ENCODE results near the gene MAPK4. TPM values are rescaled to one million over a fixed set of nuclear protein-coding genes. Genes with fewer than 3 reads are reported as not detected.

The MAPK4 gene
- total RNA-seq, 1 donor = not detected

GRCh38 chr18:50726960-50727589 lies 167.2 kb downstream of the MAPK4 start:
- no peak for TF ChIP-seq CTCF (IDR thresholded peaks at IDR 0.05; ENCODE audit: extremely low read depth, low read depth, low read length)

DNA sequence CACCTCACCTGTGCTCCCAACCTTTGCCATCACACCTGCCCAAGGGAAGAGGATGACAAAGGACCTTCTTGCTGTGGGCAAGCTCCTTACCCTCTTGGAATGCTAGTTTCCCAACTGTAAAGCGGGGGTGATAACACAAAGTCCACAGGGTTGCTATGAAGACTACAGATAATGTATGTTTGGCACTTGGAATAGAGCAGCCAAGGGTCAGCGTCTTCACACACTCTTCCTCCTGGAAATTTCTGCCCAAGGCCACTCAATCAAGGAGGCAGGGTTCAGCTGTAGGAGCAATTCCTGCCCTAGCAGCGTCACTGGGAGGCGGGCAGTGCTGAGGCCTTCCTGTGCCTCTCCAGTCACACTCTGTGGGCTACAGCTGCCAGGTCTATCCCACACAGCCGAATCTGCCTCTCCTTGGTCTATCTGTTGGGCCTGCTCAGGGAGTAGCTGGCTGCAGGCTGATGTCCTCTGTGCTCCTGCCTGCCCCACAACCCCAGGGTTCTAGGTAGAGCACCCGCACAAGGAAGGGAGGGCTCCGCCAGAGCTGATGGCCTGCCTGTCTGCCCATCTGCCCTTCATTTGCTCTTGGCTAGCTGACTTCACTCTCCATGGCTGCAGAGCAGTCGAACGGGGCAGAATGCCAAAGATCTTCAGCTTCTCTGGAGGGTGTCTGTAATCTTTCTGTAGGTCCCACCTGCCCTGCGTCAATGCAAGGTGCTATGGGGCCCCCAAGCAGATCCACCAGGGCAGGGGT lies 168.0 kb downstream of the MAPK4 start:
- Histone ChIP-seq H3K36me3 (ENCODE audit: insufficient read depth, low read length) (no peaks in the 10 kb centered on the region), H4K20me1 (ENCODE audit: insufficient read depth, low read length) (no peaks in the 10 kb centered on the region), H3K27me3 (ENCODE audit: insufficient read depth, low read length) (no peaks in the 10 kb centered on the region), H2AFZ (ENCODE audit: low read length) (no peak overlapping the region), H3K9me3 (ENCODE audit: low read depth, low read length) (no peaks in the 10 kb centered on the region), H3K4me2 (ENCODE audit: insufficient read depth, low read length) (no peak overlapping the region), H3K79me2 (ENCODE audit: insufficient read depth, low read length) (no peaks in the 10 kb centered on the region), H3K4me1 (ENCODE audit: insufficient read depth, low read length) (no peaks in the 10 kb centered on the region), H3K27ac (ENCODE audit: low read depth, low read length) (no peak overlapping the region), H3K4me3 (ENCODE audit: insufficient read depth, low read length) (no peak overlapping the region)
- no peak for TF ChIP-seq CTCF (IDR thresholded peaks at IDR 0.05; ENCODE audit: extremely low read depth, low read depth, low read length)
- no peak for DNase-seq (ENCODE audit: insufficient read length, low spot score, missing footprints)

More at GRCh38 chr18:50726960-50727589, 167.2 kb downstream of the MAPK4 start:
- DNase-seq (ENCODE audit: insufficient read length, low spot score, missing footprints) = no peak
- Histone ChIP-seq H3K27ac (ENCODE audit: low read depth, low read length) (no peak overlapping the region), H4K20me1 (ENCODE audit: insufficient read depth, low read length) (no peaks in the 10 kb centered on the region), H3K4me2 (ENCODE audit: insufficient read depth, low read length) (no peak overlapping the region), H3K9me3 (ENCODE audit: low read depth, low read length) (no peaks in the 10 kb centered on the region), H3K27me3 (ENCODE audit: insufficient read depth, low read length) (no peaks in the 10 kb centered on the region), H2AFZ (ENCODE audit: low read length) (no peak overlapping the region), H3K79me2 (ENCODE audit: insufficient read depth, low read length) (no peaks in the 10 kb centered on the region), H3K36me3 (ENCODE audit: insufficient read depth, low read length) (no peaks in the 10 kb centered on the region), H3K4me1 (ENCODE audit: insufficient read depth, low read length) (no peaks in the 10 kb centered on the region), H3K4me3 (ENCODE audit: insufficient read depth, low read length) (no peak overlapping the region)

GRCh38 chr18:50729376-50729775 lies 169.5 kb downstream of the MAPK4 start:
- TF ChIP-seq CTCF (IDR thresholded peaks at IDR 0.05; ENCODE audit: extremely low read depth, low read depth, low read length) = no peak
- Histone ChIP-seq H4K20me1 (ENCODE audit: insufficient read depth, low read length) (no peaks in the 10 kb centered on the region), H3K36me3 (ENCODE audit: insufficient read depth, low read length) (no peaks in the 10 kb centered on the region), H3K9me3 (ENCODE audit: low read depth, low read length) (no peaks in the 10 kb centered on the region), H2AFZ (ENCODE audit: low read length) (no peak overlapping the region), H3K79me2 (ENCODE audit: insufficient read depth, low read length) (no peaks in the 10 kb centered on the region), H3K4me1 (ENCODE audit: insufficient read depth, low read length) (no peaks in the 10 kb centered on the region), H3K27ac (ENCODE audit: low read depth, low read length) (no peak overlapping the region), H3K4me3 (ENCODE audit: insufficient read depth, low read length) (no peak overlapping the region), H3K4me2 (ENCODE audit: insufficient read depth, low read length) (no peak overlapping the region), H3K27me3 (ENCODE audit: insufficient read depth, low read length) (no peaks in the 10 kb centered on the region)
- no peak for DNase-seq (ENCODE audit: insufficient read length, low spot score, missing footprints)

DNA sequence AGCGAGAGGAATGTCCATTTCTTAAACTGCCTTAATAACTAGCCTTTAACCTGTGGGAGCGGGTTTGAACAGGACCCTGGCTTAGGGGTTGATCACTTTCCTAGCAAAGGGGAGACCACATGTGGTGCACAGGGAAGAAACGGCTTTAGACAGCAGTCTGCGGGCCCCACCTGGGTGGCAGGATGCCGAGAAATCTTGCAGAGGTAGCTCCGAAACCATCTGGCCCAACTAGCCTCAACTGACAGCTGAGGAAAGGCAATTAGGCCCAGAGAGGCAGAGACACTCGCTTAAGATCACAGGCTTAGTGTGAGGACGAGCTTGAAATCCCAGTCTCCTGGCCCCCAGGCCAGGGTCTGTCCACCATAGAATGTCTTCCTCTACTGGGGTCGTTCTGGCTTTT lies 170.1 kb downstream of the MAPK4 start:
- H3K9me3 ChIP-seq (ENCODE audit: low read depth, low read length) = no peaks in the 10 kb centered on the region
- no peaks in the 10 kb centered on the region for H4K20me1 ChIP-seq (ENCODE audit: insufficient read depth, low read length)
- no peaks in the 10 kb centered on the region for H3K36me3 ChIP-seq (ENCODE audit: insufficient read depth, low read length)
- H3K27ac ChIP-seq (ENCODE audit: low read depth, low read length) = no peak overlapping the region
- H3K4me1 ChIP-seq (ENCODE audit: insufficient read depth, low read length) = no peaks in the 10 kb centered on the region
- H3K4me2 ChIP-seq (ENCODE audit: insufficient read depth, low read length) = no peak overlapping the region
- TF ChIP-seq CTCF (IDR thresholded peaks at IDR 0.05; ENCODE audit: extremely low read depth, low read depth, low read length) = no peak
- DNase-seq (ENCODE audit: insufficient read length, low spot score, missing footprints) = no peak
- no peak overlapping the region for H3K4me3 ChIP-seq (ENCODE audit: insufficient read depth, low read length)
- no peak overlapping the region for H2AFZ ChIP-seq (ENCODE audit: low read length)
- H3K79me2 ChIP-seq (ENCODE audit: insufficient read depth, low read length) = no peaks in the 10 kb centered on the region
- H3K27me3 ChIP-seq (ENCODE audit: insufficient read depth, low read length) = no peaks in the 10 kb centered on the region

Measured in osteoblast (primary cell).